Left renal pelvis (tissue), 4 donors: Measurements from ENCODE around the gene ZAP70. TPM values are rescaled to one million over a fixed set of nuclear protein-coding genes. Genes with fewer than 3 reads are reported as not detected.

Source experiments
- DNase-seq, 4 donors: peaks; one replicate each; pipeline ENCODE4 v3.0.0-alpha.2; 2013; ENCODE audit warnings: low read depth in 4 of 4, low spot score in 3 of 4
- polyA plus RNA-seq, 4 donors: library from polyadenylated mRNA; unstranded; fragments of 120-200 nt; gene quantifications; one replicate each; pipeline ENCODE4 v1.2.1, GENCODE V29; 2013; ENCODE audit not compliant: insufficient read length in 4 of 4

The ZAP70 gene
- polyA plus RNA-seq, 4 donors, result 0.80 to 2.7 (median 1.8) TPM

DNA sequence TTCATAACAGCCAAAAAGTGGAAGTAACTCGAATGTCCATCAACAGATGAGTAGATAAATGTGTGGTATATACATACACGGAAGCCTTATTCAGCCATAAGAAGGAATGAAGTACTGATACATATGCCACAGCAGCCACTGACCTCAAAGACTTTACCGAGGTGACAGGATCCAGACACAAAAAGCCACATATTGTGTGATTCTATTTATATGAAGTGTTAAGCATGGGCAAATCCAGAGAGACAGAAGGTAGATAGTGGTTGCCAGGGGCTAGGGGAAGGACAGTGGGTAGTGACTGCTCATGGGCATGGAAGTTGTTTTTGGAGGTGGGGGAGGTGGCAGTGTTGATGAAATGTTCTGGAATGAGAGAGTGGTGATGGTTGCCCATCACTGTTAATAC is 33.9 kb downstream of the ZAP70 start:
- no peak for DNase-seq

DNA sequence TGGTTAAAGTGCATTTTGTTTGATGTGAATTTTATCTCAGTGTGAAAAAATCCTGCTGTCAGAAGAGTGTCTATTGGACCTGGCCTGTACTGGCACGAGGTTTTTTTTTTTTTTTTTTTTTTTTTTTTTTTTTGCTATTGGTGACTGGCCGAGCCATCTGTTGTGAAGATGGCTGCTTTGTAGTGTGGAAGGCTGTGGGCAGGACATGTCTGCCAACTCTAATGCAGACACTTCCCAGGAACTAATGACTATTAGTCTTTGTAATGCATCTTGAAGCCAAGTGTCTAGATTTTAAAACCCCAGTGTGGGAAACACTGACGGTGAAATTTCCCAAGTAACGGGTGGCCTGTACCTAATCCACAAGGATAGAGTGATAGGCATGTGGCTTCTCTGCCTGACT is 34.3 kb downstream of the ZAP70 start:
- DNase-seq, result no peak

DNA sequence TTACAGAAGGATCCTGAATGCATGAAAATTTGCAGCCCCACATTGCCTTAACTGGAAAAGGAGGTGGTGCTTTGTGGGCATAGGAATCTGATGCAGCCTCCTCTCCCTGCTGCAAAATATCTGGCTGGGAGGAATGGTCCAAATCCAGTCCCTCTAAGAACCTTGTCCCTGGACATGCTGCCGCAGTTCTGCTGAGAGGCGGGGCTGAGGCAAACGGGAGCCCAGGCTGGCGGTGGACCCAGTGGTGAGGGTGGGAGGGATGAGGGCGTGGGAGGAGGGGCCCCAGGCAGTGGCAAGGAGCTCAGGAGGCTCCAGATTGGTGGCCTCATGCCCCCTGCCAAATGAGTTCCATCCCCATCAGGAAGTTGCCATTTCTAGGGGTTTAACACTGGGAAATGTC is 36.2 kb downstream of the ZAP70 start:
- DNase-seq, result no peak

DNA sequence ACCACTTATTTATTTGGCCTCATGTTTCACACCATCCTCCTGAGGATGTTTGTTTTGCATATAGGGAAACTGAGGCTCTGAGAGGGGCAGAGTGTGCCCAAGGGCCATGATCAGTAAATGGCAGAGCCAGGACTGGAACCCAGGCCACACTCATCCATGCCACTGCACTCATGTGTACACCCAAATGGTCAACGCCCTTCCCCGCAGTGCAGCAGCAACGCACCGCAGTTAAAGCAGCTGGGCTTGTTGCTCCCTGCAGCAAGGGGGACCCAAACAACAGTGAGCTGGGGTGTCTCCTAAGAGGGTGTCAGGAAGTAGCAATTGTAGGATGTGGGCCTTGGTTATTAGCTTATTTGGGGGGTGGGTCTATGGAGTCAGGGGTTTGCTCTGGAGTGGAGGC is 36.6 kb downstream of the ZAP70 start:
- no peak for DNase-seq

DNA sequence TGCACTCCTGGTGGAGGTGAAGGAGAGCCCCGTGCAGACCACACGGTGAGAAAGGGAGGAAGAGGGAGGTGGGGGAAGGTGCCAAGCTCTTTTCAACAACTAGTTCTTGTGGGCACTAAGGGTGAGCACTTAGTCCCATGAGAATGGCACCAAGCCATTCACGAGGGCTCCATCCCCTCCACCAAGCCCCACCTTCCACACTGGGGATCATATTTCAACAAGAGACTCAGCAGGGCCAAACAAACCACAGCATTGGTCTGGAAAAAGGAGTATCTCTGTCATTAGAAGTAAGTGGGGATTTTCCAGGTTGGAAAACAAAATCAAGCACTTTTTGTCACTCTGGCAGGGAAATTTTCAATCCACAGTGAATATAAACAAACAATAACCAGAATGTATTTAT is 38.4 kb downstream of the ZAP70 start:
- no peak for DNase-seq

DNA sequence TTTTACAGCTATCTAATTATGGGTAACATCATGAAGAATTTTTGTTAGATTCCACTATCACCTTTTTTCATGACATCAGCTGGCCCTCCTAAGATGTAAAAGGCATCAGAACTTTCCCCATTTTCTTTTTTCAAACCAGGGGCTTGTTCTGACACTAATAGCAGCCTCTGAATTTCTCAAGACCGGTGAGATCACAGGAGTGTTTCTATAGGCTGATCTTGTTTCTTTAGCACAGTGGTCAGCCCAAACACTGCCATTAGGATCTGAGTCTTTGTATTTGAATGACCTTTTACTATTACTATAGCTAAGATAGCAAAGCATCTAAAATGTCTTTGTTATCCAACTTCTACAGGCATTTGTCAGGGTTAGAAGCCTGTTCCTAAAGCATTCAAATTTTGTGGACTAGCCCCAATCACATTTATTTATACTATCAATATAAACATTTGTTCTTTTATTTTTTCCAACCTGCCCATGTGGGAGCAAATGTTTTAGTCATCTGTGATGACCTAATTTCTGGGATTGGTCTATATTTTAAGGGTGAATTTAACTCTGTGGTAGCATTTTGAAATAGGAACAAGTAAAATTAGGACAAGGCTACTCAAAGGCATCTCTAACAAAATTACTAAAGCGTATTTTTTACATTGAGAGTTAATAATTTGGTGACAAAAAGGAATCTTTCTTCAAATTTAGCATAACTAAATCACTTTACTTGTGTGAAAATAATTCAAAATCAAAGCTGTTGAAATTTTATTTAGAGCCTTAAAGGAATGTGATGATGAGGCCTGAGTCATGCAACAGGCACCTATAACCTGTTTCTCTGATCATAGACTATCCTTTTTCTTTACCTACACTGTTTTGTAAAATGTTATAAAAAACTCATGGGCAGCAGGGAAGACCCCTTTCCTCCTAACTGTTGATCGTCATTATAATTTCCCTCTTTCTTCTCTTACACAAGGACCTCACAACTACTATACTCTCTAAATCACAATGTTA is 39.3 kb downstream of the ZAP70 start:
- DNase-seq, result no peak

DNA sequence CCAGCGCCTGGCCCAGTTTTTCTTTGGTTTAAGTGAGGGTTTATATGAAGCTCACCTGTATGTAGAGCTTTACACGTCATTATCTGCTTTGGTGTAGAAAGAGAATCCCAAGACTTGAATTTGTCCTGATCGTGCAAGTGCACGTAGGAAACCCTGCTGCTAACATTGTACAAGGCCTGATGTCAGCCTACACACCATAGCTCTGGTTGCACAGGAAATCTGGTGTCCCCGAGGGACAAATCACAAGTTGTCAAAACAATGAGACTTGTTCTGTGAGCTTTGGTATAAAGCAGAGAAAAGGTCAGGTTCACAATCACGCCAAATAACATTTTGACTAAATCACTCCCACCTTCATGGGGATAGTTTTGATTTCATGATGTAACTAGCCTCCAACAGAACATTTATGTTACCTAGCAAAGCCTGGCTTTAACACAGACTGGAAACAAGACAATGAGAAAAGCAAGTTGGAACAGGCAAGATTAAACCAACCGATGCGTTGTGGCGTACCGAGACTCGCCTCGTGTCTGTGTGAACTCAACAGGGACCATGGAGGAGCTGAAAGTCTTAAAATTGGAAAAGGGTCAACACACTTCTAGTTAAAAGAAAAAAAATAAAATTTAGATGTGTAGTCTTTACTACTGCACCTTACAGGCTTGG is 41.4 kb downstream of the ZAP70 start:
- DNase-seq, result no peak

DNA sequence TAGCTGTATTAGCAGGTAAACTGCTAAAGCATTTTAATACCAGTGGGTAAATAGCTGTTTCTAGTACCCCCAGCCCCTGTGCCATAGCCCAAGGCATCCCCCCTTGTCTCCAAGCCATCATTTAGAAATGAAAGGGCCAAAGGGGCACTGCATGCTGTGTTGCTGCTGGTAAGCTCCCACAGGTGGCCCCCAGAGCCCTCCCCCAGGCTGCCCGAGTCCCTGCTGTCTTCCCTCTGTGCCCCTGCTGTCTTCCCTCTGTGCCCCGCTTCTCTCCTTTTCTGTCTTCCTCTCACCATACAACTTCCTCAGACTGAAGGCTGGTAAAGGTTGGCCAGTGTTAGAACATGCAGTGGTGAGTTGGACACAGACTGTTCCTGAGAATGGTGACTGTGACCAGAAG is 42.1 kb downstream of the ZAP70 start:
- no peak for DNase-seq

DNA sequence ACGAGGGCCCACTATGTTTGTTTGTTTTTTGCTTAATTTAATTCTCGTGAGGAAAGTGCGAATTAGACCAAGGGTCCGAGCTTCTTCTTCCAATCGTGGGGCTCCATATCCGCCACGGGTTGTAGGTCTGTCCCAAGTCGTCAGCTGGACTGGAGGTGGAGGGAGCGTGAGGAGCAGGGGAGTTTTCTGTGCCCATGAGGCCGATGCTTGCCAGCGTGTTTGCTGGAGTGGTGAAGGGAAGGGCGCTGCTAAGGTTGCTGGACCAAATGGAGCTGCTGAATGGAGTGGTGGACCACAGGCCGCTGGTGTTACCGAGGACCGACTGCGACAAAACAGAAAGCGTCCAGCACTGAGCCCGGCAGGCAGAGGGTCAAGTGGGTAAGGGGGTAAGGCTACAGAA is 43.7 kb downstream of the ZAP70 start:
- DNase-seq, result no peak

DNA sequence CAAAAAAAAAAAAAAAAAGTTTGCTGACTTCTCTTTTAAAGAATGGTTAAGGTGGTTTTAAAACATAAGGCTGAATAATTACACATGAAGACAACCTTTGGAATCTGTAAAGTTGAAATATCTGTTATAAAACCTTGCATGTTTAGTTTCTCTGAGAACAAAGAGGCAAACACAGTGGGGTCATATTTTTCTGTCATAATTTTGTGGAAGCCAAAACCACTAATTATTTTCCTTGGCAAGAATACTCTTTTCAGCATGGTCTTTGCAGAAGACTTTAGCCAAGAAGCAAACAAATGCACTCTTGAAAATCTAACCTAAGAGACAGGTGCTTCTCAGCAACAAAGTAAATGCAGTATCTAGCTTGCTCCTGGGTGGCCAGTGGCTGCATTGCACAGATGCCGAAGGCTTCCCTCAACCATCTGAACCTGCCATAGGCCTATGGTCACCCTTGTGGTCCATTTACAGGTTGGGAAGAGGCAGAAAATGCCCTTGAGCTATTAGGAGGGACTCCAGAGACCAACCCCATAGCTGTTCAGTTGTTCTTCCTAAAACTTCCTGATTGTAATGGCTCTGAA is 44.8 kb downstream of the ZAP70 start:
- DNase-seq, result no peak

DNA sequence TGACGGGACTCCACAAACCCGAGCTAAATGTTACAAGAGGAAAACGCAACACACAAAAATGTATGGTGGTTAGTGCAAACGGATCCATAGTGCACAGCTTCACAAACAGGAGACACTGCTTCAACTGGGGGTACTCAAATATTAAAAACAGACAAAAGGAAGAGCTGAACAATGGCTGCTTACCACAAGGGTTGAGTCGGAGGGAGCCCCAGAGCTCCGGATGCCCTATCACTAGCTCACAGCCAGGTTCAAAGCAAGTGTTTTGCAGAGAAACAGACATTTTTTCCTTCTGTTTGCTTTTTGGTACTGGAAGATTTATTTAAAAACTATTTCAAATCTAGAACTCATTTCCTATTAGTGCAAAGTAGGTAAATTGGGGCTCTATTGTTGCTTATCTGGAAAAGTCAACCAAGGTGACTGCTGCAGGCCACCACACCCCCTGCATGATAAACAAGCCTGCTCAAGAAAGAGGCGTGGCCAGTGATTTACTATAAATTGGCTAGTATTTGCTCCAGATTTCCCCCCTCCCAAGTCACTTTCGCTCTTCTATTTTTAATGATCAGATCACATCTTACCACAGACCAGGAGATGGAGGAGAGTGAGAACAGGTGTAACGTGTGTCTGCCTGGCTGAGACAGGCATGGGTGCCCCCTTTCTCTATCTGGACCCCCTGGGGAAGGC is 46.5 kb downstream of the ZAP70 start:
- no peak for DNase-seq

DNA sequence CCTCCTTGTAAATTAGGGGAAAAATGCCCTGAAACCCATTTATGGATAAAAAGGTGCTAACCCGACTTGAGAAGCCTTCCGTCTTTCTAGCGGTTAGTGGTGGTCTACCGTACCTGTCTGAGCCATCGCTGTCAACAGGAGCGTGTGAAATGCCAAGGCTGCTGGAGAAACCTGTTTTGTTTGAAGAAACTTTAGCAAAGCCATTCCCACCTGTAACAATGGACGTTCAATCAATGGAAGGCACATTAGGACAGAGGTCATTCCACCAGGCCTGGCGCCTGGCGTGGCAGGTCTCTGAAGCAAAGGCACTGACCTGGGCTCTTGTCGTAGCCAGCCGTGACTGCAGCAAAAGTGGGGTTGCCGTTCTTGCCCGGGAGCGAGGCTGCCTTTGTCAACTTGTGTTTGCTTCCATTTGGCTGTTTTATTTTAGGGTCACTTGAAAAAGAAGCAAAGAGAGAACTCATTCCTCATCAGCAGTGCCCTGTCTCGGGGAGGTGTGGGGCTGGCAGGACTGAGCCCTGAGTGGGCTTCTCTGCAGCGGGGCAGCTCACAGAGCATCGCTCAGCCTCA is 47.2 kb downstream of the ZAP70 start:
- no peak for DNase-seq

DNA sequence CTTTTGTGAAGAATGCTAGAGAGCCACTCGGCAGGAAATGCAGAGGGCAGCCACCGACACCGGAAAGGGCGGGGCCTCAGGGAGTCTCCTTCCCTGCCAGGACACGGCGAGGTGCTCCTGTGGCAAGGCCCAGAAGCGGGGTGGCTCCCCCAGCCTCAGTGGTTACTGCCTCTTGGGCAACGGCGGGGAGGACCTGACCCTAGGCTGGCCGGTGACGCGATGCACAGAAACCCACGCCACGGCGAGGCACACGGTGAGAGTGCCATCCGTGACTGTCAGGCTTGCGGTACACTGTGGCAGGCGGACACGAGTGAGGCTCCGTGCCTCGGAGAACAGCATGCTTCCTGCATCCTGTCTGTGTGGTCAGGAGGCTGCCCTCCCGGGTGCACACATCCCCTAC is 47.8 kb downstream of the ZAP70 start:
- DNase-seq, result no peak

DNA sequence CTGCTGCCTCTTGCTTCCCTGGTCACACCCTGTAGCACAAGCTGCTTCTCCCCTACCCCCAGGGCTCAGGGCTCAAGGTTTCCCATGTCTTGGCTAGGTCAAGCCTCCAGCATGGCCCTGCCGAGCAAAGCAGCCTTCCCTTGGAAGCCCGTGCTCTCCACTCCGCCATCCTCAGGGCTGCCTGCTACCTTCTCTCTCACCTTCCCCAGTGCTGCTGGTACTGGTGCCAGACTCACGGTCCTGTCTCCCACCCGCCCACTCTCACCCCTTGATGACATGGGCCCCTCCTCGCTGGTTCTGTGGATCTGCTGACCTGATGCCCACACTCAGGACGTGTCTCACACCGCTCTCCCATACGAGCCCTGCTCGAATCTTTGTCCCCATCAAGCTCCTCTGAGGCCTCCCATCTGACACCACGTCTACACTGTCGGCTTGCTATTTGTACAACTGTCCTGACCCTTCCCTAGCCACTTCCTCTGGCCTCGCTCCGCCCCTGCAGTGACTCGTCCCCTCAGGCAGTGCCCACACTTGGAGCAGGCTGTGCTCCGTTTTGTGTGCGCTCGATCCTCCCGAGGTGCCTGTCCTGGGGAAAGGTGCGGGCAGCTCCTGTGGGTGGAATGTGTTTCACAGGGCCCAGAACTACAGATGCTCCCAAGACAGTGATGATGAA is 49.9 kb downstream of the ZAP70 start:
- no peak for DNase-seq

DNA sequence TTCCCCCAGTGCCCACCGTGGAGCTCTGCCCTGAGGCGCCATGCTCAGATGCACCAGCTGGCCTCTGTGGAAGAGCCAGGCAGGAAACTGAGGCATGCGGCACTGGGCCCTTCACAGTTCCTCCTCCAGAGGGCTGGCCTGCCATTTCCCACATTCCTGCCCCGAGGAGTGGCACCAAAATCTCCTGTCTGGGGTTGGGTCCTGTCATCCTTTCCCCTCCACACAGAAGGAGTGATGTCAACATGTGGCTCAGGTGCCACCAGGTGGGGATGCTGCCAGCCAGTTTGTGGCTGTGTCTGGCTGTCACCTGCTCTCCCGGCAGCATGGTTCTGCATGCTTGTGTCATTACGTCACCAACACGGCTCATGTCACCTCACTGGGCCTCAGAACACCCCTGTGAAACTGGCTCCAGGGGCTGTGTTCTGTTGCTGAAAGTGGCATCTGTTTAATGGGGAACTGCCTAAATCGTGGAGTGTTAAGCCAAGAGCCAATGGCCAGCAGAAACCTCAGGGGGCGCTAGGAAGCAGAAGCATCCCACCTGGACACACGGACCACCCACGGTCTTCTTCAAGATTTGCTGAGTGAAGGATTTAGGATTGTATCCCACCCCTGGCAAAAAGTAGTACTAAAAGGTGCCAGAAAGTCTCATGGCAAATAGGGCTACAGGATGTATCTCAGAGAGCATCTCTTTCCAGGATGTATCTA is 51.3 kb downstream of the ZAP70 start:
- DNase-seq, result no peak

DNA sequence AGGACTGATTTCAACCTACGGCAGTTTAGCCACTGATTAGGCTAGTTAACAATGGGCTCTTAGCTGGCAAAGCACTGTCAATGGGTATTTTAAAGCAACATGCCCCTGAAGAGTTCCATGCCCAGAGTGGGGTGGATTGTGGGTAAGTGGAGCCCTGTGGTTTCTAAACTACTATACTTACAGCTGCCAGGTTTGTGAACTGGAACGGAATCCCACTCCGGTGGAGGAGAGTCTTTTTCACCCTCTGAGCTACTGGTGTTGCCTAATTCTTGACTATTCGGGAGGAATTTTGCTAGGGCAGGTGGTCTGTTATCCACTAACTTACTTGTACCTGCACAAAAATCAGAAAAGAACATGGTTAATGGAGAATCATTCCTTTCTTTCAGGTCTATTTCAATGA is 52.6 kb downstream of the ZAP70 start:
- DNase-seq, result no peak

DNA sequence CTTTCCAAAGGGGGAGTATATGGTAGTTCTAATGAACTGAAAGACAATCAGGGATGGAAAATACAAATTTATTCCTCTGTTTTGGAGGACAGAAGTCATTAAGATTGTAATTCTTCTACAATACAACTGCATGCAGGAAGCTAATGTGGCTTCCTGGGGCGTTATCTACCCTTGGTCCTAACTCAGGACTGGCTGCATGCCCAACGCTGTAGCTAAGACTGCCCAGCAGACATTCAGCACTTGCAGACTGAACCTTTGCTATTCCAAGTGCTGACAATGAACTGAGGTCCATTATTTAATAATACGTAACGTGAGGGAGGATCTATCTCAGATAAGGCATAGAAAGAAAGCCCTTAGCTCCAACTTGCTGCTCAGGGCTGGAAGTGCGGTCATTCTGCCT is 53.2 kb downstream of the ZAP70 start:
- DNase-seq, result no peak

DNA sequence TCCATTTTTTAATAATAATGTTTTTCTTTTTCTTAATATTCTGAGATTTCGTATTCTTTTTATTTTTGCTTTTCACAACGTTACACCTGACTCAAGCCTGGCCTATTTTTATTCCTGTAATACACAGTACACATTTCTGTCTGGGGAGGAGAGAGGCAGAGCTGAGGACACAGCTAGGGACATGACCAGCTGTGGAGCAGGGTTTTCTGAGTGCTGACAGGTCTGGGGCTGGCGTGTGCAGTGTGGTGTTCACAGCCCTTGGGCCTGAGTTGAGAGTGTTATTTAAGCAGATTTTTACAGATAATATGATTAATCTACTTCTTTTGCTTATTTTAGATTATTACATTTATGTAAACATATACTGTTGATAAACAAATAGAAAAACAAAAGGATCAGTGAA is 55.9 kb downstream of the ZAP70 start:
- DNase-seq, result no peak

DNA sequence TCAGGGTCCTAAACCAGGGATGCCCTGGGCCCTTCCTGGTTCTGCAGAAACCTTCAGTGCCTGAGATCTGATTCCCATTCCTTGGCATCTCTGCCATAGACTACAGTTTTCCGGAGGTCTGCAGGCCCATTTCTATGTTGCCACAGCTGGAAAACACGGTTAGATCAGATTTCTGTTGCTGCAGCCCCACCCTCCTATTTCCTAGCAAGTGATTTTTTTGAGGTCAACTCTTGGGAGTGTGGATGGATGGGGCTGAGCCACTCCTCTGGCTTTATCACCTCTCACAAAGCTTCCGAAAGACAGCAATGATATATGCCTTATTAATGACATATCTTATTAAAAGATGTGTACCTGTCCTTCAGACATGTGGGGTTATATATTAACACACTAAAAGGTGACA is 56.3 kb downstream of the ZAP70 start:
- no peak for DNase-seq

DNA sequence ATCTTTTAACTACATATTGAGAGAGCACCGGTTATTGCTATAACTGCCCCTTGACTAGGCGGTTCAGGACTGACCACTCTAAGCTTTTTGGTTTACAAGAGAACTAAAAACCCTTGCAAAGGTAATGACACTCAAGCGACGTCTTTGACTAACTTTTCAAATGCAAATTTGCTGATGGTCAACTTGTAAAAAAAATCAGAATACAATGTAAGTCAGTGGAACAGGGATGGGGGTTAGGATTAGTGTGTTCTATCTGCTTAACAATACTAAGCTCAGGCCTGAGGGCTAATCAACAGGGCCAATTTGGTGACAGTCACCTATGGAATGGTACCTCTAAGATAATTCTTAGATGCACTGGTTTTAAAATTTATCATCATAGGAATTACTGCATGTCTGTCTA is 57.1 kb downstream of the ZAP70 start:
- no peak for DNase-seq
